ENCODE measurements around the gene HPS4. TPM values are rescaled to one million over a fixed set of nuclear protein-coding genes. Genes with fewer than 3 reads are reported as not detected.
A peak's percentile ranks its signal among the peaks of the same experiment; 100 is the strongest.

Gene HPS4
- total RNA-seq, 1 experiment from 2014 or later, result 43.1 TPM

DNA sequence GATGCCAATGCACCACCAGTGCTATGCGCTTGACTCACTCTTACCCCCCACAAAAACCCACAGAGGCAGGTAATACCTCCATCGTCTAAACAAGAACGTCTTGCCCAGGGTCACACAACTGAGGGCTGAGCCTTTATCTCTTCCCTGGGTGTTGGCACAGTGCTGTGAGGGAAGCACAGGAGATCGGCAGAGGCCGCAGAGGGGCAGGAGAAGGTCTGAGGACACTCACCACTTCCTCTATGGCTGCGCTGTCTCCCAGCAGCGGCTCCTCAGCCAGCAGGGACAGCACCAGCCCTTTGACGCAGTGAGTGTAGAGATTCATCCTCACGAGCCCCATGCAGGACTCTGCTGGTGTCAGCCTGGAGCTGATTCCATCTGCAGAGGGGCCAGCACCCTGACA lies 19.9 kb downstream of the HPS4 start:
- Histone ChIP-seq H3K27me3 (ENCODE audit: control insufficient read depth, insufficient read depth, low read length) (no peaks in the 10 kb centered on the region), H3K4me3 (ENCODE audit: insufficient read depth, low read depth, low read length) (no peak overlapping the region), H3K36me3 (replicated peaks; ENCODE audit: control insufficient read depth, insufficient read depth, low read length) (peaks cover 42% of the 10 kb centered on the region)
- DNase-seq, result no peak

DNA sequence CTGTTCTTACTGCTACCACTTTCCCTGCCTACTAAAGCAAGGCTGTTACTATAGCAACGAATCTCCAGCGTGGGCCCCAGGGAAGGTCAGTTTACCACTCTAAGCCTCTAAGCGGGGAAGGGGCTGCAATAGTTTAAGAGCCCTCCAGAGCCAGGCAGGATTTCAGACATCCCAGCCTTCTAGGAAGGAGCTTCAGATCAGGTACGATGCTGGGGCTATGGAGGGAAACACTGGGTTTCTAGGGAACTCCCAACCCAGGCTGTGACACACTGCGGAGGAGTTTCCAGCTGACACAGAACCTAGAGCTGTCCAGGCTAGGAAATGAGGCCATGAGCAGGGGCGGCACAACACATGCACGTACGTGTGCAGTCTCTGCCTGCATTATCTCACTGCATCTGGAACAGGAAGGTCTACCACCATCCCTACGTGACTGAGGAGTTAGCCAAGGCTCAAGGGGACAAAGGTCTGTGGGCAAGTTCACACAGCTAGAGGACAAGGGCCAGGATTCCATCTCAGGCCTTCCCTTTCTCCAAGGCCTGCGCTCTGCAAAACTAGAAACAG lies 20.4 kb downstream of the HPS4 start:
- Histone ChIP-seq H3K36me3 (replicated peaks; ENCODE audit: control insufficient read depth, insufficient read depth, low read length) (peaks cover 40% of the 10 kb centered on the region), H3K4me3 (ENCODE audit: insufficient read depth, low read depth, low read length) (no peak overlapping the region), H3K27me3 (ENCODE audit: control insufficient read depth, insufficient read depth, low read length) (no peaks in the 10 kb centered on the region)
- no peak for DNase-seq

DNA sequence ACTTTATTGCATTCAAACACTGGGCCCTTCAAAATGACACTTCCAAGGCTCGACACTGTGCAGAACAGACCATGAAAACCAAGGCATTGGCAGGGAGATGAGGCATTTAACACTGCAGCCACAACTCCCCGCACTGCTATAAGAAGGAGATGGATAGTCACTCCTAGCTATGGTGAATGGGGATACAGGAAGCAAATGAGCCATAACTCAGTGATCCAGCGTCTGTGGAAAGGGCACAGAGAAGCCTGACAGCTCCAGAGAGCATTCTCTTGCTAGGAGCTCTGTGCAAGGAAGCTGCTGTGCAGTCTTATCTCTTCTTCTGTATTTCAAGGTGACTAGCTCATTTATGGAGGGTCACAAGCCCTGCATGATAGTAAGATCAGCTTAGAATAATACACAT lies 20.9 kb downstream of the HPS4 start:
- H3K36me3 ChIP-seq (replicated peaks; ENCODE audit: control insufficient read depth, insufficient read depth, low read length), result peaks cover 40% of the 10 kb centered on the region
- no peak overlapping the region for H3K4me3 ChIP-seq (ENCODE audit: insufficient read depth, low read depth, low read length)
- DNase-seq, result no peak
- no peaks in the 10 kb centered on the region for H3K27me3 ChIP-seq (ENCODE audit: control insufficient read depth, insufficient read depth, low read length)

DNA sequence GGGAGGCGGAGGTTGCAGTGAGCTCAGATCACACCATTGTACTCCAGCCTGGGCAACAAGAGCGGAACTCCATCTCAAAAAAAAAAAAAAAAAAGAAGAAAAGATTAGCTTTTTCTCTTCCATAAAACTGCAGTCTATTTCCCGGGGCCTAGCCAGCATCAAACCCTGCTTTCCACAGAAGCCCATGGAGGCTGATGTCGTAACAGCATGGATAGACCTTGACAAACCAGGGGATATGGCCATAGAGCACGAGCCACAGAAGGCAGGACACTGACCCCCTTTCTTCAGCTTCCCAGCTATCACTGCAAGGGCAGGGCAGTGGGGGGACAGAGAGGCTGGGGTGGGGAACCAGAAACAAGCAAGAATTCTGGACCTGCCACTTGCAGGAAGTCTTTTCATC lies 21.5 kb downstream of the HPS4 start:
- no peak overlapping the region for H3K4me3 ChIP-seq (ENCODE audit: insufficient read depth, low read depth, low read length)
- H3K36me3 ChIP-seq (replicated peaks; ENCODE audit: control insufficient read depth, insufficient read depth, low read length), result peaks cover 38% of the 10 kb centered on the region
- H3K27me3 ChIP-seq (ENCODE audit: control insufficient read depth, insufficient read depth, low read length), result no peaks in the 10 kb centered on the region
- DNase-seq, result no peak

DNA sequence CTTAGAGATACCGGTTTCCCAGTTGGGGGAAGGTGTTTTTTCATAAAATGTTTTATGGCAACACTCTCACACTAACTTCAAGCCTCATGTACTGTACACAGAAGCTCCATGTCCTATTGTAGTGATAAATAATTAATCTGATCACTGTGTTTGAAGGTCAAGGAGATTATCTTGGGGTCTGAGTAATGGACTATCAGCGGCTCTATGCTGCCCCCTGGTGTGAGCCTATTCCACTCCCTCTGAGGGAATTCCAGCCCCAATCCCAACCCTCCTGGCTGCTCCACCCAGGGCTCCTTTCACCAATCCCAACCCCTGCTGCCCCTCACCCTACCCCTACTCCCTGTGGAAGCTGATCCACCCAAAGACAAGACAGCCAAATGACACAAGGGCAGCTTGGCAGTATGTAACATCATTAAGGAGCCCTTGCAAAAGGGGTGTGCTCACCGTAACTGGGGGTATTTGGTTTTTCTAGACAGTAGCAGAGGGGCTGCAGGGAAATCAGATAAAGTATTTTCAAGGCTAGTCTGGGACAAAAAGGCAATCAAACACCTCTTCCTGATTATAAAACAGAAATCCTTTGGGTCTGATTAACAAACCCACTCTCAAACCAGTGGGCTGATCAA lies 22.3 kb downstream of the HPS4 start:
- H3K36me3 ChIP-seq (replicated peaks; ENCODE audit: control insufficient read depth, insufficient read depth, low read length), result peaks cover 36% of the 10 kb centered on the region
- peak; percentile 92 for DNase-seq
- H3K27me3 ChIP-seq (ENCODE audit: control insufficient read depth, insufficient read depth, low read length), result no peaks in the 10 kb centered on the region
- no peak overlapping the region for H3K4me3 ChIP-seq (ENCODE audit: insufficient read depth, low read depth, low read length)

DNA sequence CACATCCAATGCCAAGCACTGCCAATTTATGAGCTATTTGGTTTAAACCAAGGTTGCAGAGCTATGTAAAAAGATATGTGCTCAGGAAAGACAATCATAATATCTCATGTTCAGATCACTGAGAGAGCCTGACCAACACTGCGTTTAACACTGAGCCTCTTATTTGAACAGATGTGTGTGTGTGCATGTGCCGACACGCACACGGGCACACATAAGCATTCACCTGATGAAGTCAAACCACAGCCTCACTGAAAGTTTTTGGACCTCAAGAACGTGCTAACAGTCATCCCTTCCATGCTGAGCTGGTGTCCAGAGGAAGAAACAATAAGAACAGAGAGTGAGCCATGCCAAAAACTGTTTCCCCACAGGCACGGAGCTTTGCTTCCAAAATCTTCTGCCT lies 23.4 kb downstream of the HPS4 start:
- DNase-seq, result no peak
- H3K4me3 ChIP-seq (ENCODE audit: insufficient read depth, low read depth, low read length), result no peak overlapping the region
- no peaks in the 10 kb centered on the region for H3K27me3 ChIP-seq (ENCODE audit: control insufficient read depth, insufficient read depth, low read length)
- peaks cover 27% of the 10 kb centered on the region for H3K36me3 ChIP-seq (replicated peaks; ENCODE audit: control insufficient read depth, insufficient read depth, low read length)

DNA sequence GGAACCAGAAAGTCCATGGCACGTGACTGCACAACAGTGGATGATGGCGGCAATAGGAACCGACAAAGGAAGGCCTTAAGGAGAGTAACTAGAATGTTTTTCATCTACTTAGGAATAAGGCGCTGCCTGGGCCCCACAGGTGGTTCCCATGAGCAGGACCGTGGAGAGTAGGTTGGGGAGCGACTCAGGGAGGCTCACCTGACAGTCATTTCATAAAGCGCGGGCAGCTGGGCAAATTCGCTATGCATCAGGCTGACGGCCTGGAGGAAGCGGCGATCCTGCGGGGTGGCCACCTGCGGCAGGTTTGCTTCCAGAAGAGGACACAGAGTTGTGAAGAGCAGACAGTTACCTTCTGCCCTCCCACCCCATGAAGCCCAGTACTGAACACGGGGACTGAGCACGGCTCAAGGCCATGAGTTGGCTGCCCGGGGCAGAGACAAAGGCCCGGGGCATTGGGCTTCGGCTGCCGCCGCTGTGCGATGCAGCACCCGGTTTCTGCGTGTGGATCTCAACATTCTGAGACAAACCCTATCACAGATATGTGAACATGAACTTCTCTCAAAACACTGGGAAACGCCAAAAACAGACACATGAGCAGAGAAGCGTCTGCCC lies 25.8 kb downstream of the HPS4 start:
- H3K4me3 ChIP-seq (ENCODE audit: insufficient read depth, low read depth, low read length), result no peak overlapping the region
- peaks cover 14% of the 10 kb centered on the region for H3K36me3 ChIP-seq (replicated peaks; ENCODE audit: control insufficient read depth, insufficient read depth, low read length)
- no peaks in the 10 kb centered on the region for H3K27me3 ChIP-seq (ENCODE audit: control insufficient read depth, insufficient read depth, low read length)
- DNase-seq, result no peak

DNA sequence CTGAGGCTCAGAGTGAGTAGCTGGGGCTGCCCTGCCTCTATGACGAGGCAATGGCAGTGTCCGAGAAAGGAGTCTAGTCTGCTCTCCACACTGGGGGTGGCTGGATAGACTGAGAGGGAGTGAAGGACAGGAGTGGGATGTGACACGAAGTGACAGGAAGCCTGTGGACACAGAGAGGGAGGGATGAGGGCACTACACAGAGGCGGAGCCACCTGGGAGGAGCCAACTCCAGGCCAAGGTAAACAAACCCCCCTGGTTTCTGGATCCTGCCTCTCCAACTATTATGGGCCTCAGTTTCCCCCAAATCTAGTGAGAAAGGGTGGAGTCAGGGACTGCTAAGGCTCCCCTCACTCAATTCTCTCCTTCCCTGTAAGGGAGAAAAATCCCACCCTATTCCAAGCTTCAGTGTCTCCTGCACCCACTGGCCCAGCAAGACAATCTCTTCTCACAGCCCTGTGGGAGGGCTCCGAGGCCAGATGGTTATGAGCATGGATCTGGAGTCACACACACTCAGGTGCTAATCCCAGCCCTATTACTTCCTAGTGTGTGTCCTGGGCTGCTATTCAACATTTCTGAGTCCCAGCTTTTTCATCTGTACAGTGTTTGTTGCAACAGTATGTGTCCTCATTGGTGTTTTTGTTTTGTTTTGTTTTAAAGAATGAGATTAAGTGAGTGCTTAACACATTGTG lies 29.6 kb downstream of the HPS4 start:
- Histone ChIP-seq H3K36me3 (replicated peaks; ENCODE audit: control insufficient read depth, insufficient read depth, low read length) (peaks cover 9% of the 10 kb centered on the region), H3K27me3 (ENCODE audit: control insufficient read depth, insufficient read depth, low read length) (no peaks in the 10 kb centered on the region), H3K4me3 (ENCODE audit: insufficient read depth, low read depth, low read length) (no peak overlapping the region)
- no peak for DNase-seq

DNA sequence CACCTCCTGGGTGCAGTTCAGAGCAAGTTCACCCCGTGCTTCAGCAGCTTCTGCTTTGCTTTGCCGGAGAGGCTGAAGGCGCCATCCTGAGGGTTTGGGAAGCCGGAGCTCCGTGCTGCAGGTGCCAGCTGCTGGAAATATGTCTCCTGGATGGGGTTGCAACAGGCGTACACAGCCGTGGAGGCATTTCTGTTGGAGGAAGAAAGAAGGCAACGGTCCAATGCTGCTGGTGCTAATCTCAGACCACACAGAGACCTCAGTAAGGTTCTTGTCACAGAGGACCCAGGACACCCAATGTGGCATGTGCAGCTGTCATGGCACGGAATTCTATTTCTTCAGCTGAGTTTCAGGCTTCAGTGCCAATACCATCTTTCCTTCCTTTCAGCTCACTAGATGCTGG lies 30.4 kb downstream of the HPS4 start:
- Histone ChIP-seq H3K27me3 (ENCODE audit: control insufficient read depth, insufficient read depth, low read length) (no peaks in the 10 kb centered on the region), H3K36me3 (replicated peaks; ENCODE audit: control insufficient read depth, insufficient read depth, low read length) (peaks cover 9% of the 10 kb centered on the region), H3K4me3 (ENCODE audit: insufficient read depth, low read depth, low read length) (no peak overlapping the region)
- no peak for DNase-seq

DNA sequence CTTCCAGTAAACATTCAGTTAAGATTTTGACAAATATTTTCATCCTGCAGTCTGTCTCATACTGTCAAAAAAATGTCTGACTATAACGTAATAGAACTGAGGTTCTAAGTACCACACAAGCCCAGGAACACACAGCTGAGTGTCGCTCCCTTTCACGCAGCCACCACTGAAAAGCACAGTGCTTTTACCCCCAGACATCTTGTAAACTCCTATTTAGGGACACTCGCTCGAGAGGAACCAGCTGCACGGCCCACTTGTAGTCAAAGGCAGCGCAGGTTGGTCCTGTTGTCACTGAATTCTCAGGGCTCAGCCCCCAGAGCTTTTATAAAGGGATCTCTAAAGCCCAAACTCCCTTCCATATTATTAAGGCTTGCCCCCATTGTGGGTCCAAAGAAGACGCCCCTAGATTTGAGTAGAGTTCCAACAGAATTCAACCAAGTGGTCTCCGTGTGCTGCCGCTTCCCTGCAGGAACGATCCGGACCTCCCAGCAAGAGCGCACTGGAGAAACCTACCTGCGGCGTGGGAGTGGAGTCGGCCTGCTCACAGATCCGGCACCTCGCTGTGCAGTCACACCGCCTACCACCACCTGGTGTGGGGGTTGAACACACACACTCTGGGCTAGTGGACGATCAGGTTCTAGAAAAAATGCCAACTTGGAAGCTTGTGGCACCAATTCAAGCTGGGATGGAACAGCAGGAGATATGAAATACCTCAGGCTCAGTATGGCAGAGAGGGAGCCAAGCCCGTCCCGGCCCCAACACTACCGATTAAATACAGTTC lies 31.2 kb downstream of the HPS4 start:
- DNase-seq, result no peak
- H3K4me3 ChIP-seq (ENCODE audit: insufficient read depth, low read depth, low read length), result no peak overlapping the region
- peaks cover 9% of the 10 kb centered on the region for H3K36me3 ChIP-seq (replicated peaks; ENCODE audit: control insufficient read depth, insufficient read depth, low read length)
- H3K27me3 ChIP-seq (ENCODE audit: control insufficient read depth, insufficient read depth, low read length), result no peaks in the 10 kb centered on the region

DNA sequence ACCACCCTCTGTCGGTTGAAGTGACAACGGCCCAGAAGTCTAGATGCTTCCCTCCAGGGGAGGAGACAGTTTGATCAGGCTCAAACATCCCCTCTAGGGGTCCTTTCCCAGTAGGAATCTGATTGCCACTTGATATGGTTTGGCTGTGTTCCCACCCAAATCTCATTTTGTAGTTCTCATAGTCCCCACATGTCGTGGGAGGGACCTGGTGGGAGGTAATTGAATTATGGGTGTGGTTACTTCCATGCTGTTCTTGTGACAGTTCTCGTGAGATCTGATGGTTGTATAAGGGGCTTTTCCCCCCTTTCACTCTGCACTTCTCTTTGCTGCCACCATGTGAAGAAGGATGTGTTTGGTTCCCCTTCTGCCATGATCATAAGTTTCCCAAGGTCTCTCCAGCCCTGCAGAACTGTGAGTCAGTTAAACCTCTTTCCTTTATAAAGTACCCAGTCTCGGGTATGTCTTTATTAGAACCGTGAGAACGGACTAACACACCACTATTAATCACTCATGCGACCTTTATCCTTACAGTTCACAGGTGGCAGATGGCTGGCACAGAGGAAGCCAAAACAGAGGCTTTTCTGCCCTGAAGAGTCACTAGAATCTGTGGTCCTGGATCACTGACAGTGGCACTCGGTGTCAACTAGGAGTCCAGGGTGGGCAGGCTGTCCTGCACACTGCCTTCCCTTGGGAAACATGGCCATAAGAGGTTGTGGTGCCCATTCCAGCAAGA lies 33.0 kb downstream of the HPS4 start:
- Histone ChIP-seq H3K27me3 (ENCODE audit: control insufficient read depth, insufficient read depth, low read length) (no peaks in the 10 kb centered on the region), H3K36me3 (replicated peaks; ENCODE audit: control insufficient read depth, insufficient read depth, low read length) (peaks cover 9% of the 10 kb centered on the region), H3K4me3 (ENCODE audit: insufficient read depth, low read depth, low read length) (no peak overlapping the region)
- no peak for DNase-seq

DNA sequence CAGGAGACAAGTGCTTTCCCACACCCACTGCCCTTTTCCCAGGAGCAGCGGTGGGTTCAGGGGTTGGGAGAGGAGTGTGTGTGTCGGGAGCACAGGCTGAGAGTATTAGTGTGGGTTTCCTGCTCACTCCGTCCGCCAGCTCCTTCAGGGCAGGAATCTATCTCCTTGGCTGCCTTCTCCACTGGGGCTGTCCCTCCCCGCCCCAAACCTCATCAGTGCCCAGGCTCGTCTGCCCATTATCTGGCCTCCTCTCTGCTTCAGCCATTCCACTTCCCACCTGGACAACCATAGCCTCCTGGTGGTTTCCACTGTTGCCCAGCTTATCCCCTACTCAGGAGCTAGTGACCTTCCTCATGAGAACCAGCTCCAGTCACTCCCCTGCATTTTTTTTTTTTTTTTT lies 34.6 kb downstream of the HPS4 start:
- no peaks in the 10 kb centered on the region for H3K27me3 ChIP-seq (ENCODE audit: control insufficient read depth, insufficient read depth, low read length)
- H3K4me3 ChIP-seq (ENCODE audit: insufficient read depth, low read depth, low read length), result no peak overlapping the region
- DNase-seq, result no peak
- peaks cover 9% of the 10 kb centered on the region for H3K36me3 ChIP-seq (replicated peaks; ENCODE audit: control insufficient read depth, insufficient read depth, low read length)

DNA sequence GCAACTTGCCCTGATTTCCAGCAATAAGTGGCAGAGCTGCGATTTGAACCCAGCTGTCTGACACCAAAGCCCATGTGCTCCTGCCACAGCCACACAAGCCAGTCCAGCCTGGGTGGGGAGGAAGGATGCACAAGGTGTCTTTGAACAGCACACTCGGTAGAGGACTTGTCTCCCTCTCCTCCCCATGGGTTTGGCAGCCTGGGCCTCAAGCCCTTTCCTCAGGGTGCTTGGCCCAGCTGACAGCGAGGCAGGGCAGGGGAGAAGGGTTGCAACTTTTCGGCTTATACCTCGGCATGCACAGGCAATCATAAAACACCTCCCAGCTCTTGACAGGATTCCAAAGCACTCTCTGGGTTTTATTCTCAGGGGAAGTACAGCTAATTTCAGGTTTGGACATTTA lies 35.2 kb downstream of the HPS4 start:
- Histone ChIP-seq H3K4me3 (ENCODE audit: insufficient read depth, low read depth, low read length) (no peak overlapping the region), H3K36me3 (replicated peaks; ENCODE audit: control insufficient read depth, insufficient read depth, low read length) (peaks cover 7% of the 10 kb centered on the region)
- DNase-seq, result no peak

More for the DNA sequence above, 35.2 kb downstream of the HPS4 start:
- no peaks in the 10 kb centered on the region for H3K27me3 ChIP-seq (ENCODE audit: control insufficient read depth, insufficient read depth, low read length)

Measured in H7 (cell line).